ENCODE measurements around the gene BEST4. TPM values are rescaled to one million over a fixed set of nuclear protein-coding genes. Genes with fewer than 3 reads are reported as not detected.

BEST4 gene
- total and polyA plus RNA-seq, 2 experiments from 2014 or later = 0.48 to 0.83 TPM

DNA sequence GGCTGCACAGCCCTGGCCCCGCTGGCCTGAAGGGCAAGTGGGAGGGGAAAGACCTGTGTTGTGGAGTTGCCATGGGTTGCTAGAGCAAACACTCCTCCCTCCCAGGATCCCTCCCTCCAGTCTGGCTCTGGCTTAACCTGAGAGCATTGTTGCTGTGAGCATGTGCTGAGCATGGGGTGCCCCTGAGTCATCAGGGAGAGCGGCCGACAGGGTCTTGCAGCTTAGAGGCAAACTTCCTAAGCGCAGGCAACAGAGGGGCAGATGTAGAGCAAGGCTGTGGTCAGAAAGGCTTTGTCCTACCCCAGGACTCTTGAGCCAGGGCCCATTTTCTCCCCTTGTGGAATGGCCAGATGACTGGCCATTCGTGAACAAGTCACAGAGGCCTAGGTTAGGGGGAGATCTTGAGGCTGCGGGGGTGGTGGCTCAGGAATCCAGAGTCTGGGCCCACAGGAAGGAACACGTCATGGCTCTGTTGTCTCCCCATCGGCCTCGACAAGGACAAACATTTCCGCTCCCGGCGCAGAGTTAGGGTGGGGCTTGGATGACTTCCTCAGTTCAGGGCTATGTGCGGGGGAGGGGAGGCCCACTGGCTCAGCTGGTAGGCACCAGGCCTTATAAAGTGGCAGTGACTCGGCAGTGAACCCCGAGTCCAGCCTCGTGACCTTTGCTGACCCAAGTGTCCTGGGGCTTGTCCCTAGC lies 19.5 kb upstream of the BEST4 start:
- Histone ChIP-seq H3K27ac (peak overlapping the region; percentile 100), H3K36me3 (replicated peaks; ENCODE audit: insufficient read depth, low read depth) (no peaks in the 10 kb centered on the region), H3K4me3 (no peak overlapping the region), H2AFZ (no peak overlapping the region), H3K4me2 (peak overlapping the region; percentile 75), H3K9me2 (replicated peaks; ENCODE audit: insufficient read depth) (no peaks in the 10 kb centered on the region), H3K27me3 (no peaks in the 10 kb centered on the region), H3K4me1 (ENCODE audit: insufficient read depth) (peaks cover 48% of the 10 kb centered on the region), H3K79me2 (peaks cover 17% of the 10 kb centered on the region), H3K9me3 (ENCODE audit: low read depth) (no peaks in the 10 kb centered on the region), H4K20me1 (ENCODE audit: insufficient read depth, poor library complexity, severe bottlenecking) (no peaks in the 10 kb centered on the region)
- DNase-seq (ENCODE audit: low spot score) = peak; percentile 95
- 22% methylated on average over 15 of the region's 16 CpGs for WGBS (ENCODE audit: low lambda C conversion rate, missing lambda C conversion rate)
- TF ChIP-seq, protein P1, sequence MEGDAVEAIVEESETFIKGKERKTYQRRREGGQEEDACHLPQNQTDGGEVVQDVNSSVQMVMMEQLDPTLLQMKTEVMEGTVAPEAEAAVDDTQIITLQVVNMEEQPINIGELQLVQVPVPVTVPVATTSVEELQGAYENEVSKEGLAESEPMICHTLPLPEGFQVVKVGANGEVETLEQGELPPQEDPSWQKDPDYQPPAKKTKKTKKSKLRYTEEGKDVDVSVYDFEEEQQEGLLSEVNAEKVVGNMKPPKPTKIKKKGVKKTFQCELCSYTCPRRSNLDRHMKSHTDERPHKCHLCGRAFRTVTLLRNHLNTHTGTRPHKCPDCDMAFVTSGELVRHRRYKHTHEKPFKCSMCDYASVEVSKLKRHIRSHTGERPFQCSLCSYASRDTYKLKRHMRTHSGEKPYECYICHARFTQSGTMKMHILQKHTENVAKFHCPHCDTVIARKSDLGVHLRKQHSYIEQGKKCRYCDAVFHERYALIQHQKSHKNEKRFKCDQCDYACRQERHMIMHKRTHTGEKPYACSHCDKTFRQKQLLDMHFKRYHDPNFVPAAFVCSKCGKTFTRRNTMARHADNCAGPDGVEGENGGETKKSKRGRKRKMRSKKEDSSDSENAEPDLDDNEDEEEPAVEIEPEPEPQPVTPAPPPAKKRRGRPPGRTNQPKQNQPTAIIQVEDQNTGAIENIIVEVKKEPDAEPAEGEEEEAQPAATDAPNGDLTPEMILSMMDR (IDR thresholded peaks at IDR 0.05; ENCODE audit: poor library complexity) = no peak
- TF ChIP-seq EZH2phosphoT487 (IDR thresholded peaks at IDR 0.05; ENCODE audit: low read depth, severe bottlenecking, unreplicated experiment) (no peak), EZH2 (IDR thresholded peaks at IDR 0.05; ENCODE audit: borderline replicate concordance) (no peak)

- no peaks in the 10 kb centered on the region for H3K9me2 ChIP-seq (replicated peaks; ENCODE audit: insufficient read depth)
- H3K27ac ChIP-seq = peak within 1 kb of the TSS; percentile 100
- H3K4me1 ChIP-seq (ENCODE audit: insufficient read depth) = peaks cover 48% of the 10 kb centered on the region
- peak within 1 kb of the TSS; percentile 75 for H3K4me2 ChIP-seq
- TF ChIP-seq, protein P1 (IDR thresholded peaks at IDR 0.05; ENCODE audit: poor library complexity) = no peak
- no peak for TF ChIP-seq EZH2phosphoT487 (IDR thresholded peaks at IDR 0.05; ENCODE audit: low read depth, severe bottlenecking, unreplicated experiment)
- no peak for TF ChIP-seq EZH2 (IDR thresholded peaks at IDR 0.05; ENCODE audit: borderline replicate concordance)
- H4K20me1 ChIP-seq (ENCODE audit: insufficient read depth, poor library complexity, severe bottlenecking) = no peaks in the 10 kb centered on the region
- no peak within 1 kb of the TSS for H3K4me3 ChIP-seq
- H3K9me3 ChIP-seq (ENCODE audit: low read depth) = no peaks in the 10 kb centered on the region
- DNase-seq (ENCODE audit: low spot score) = no peak
- H2AFZ ChIP-seq = no peak within 1 kb of the TSS
- peaks cover 19% of the 10 kb centered on the region for H3K79me2 ChIP-seq
- WGBS (ENCODE audit: low lambda C conversion rate, missing lambda C conversion rate) = 67% methylated on average over 7 of the region's 7 CpGs
- no peaks in the 10 kb centered on the region for H3K27me3 ChIP-seq
- no peaks in the 10 kb centered on the region for H3K36me3 ChIP-seq (replicated peaks; ENCODE audit: insufficient read depth, low read depth)
Observed at GRCh38 chr1:44806704-44807363, 18.9 kb upstream of the BEST4 start, which contains the start of gene DYNLT4. TSS of gene DYNLT4 (minus strand) at chr1:44807351. CDS start at chr1:44806668, 683 bp downstream.

GRCh38 chr1:44806025-44806703 lies 18.2 kb upstream of the BEST4 start:
- TF ChIP-seq EZH2phosphoT487 (IDR thresholded peaks at IDR 0.05; ENCODE audit: low read depth, severe bottlenecking, unreplicated experiment) (no peak), EZH2 (IDR thresholded peaks at IDR 0.05; ENCODE audit: borderline replicate concordance) (no peak)
- TF ChIP-seq, protein P1 (IDR thresholded peaks at IDR 0.05; ENCODE audit: poor library complexity) = no peak
- Histone ChIP-seq H3K27me3 (no peaks in the 10 kb centered on the region), H3K36me3 (replicated peaks; ENCODE audit: insufficient read depth, low read depth) (no peaks in the 10 kb centered on the region), H3K4me3 (no peak overlapping the region), H3K9me3 (ENCODE audit: low read depth) (no peaks in the 10 kb centered on the region), H2AFZ (no peak overlapping the region), H3K4me1 (ENCODE audit: insufficient read depth) (peaks cover 43% of the 10 kb centered on the region), H3K4me2 (no peak overlapping the region), H3K9me2 (replicated peaks; ENCODE audit: insufficient read depth) (no peaks in the 10 kb centered on the region), H3K27ac (peak overlapping the region; percentile 100), H4K20me1 (ENCODE audit: insufficient read depth, poor library complexity, severe bottlenecking) (no peaks in the 10 kb centered on the region), H3K79me2 (peaks cover 22% of the 10 kb centered on the region)
- 98% methylated on average over 52 of the region's 70 CpGs for WGBS (ENCODE audit: low lambda C conversion rate, missing lambda C conversion rate)
- peak; percentile 9 for DNase-seq (ENCODE audit: low spot score)

Data from hepatocyte (in vitro differentiated cells).